GM13976 (cell line): Measurements from ENCODE around the gene AP2A2.

ENCODE experiments used
- DNase-seq: peaks from one replicate; pipeline ENCODE4 v3.0.0; 2012; ENCODE audit warnings: low spot score
- CTCF ChIP-seq: IDR thresholded peaks from 2 replicates; pipeline ENCODE4 v1.5.1; 2012; ENCODE audit warnings: borderline replicate concordance, mild to moderate bottlenecking; ENCODE audit not compliant: insufficient read depth; ENCODE audit errors: extremely low read depth, missing control alignments, control extremely low read depth
- in situ Hi-C: fragments of 300-500 bp; cut with MboI; formaldehyde crosslinking; loops from one replicate; pipeline ENCODE4 v1.12.0; 2022; ENCODE audit warnings: low sequenced_read_pairs, mixed read lengths, inconsistent platforms; ENCODE audit not compliant: unreplicated experiment

AP2A2 gene

GRCh38 chr11:1031121-1031899 is 105.6 kb downstream of the AP2A2 start:
- in situ Hi-C loops, result loop anchor here (25.0 kb wide), 1 partner anchor 106 kb away; no protein-coding TSS in a partner anchor
- TF ChIP-seq CTCF, result no peak
- no peak for DNase-seq

GRCh38 chr11:1032310-1032891 is 106.7 kb downstream of the AP2A2 start:
- DNase-seq, result no peak
- TF ChIP-seq CTCF, result no peak
- in situ Hi-C loops, result loop anchor here (25.0 kb wide), 1 partner anchor 105 kb away; no protein-coding TSS in a partner anchor

GRCh38 chr11:1033016-1033798 is 107.5 kb downstream of the AP2A2 start:
- in situ Hi-C loops, result loop anchor here (25.0 kb wide), 1 partner anchor 104 kb away; no protein-coding TSS in a partner anchor
- no peak for DNase-seq
- no peak for TF ChIP-seq CTCF

- DNase-seq, result no peak
- in situ Hi-C loops, result loop anchor here (25.0 kb wide), 1 partner anchor 103 kb away; no protein-coding TSS in a partner anchor
- no peak for TF ChIP-seq CTCF
Observed at GRCh38 chr11:1034001-1034400, 108.3 kb downstream of the AP2A2 start.

GRCh38 chr11:1034456-1035295 is 109.0 kb downstream of the AP2A2 start:
- in situ Hi-C loops, result loop anchor here (25.0 kb wide), 1 partner anchor 103 kb away; no protein-coding TSS in a partner anchor
- no peak for DNase-seq
- no peak for TF ChIP-seq CTCF
